SK-N-DZ (cell line): Measurements from ENCODE around the gene GBX2.

Experiments used
- DNase-seq: peaks from one replicate; pipeline ENCODE4 v3.0.0-alpha.2; 2015; ENCODE audit warnings: low spot score

GBX2 gene

GRCh38 chr2:236167297-236168109 lies 683 bp downstream of the GBX2 start:
- no peak for DNase-seq

GRCh38 chr2:236166796-236167296 lies 1.3 kb downstream of the GBX2 start:
- DNase-seq: no peak

- no peak for DNase-seq
Measured at GRCh38 chr2:236165842-236166795, 2.1 kb downstream of the GBX2 start.

GRCh38 chr2:236164925-236165841 lies 3.0 kb downstream of the GBX2 start:
- no peak for DNase-seq

- DNase-seq: no peak
Measured at GRCh38 chr2:236164201-236164924, 3.8 kb downstream of the GBX2 start.

GRCh38 chr2:236163471-236164200 lies 4.5 kb downstream of the GBX2 start:
- no peak for DNase-seq

GRCh38 chr2:236162882-236163470 lies 5.2 kb downstream of the GBX2 start:
- no peak for DNase-seq

- DNase-seq: no peak
Measured at GRCh38 chr2:236162031-236162845, 5.9 kb downstream of the GBX2 start.

- DNase-seq: no peak
Measured at GRCh38 chr2:236161531-236161930, 6.7 kb downstream of the GBX2 start.

GRCh38 chr2:236161082-236161462 lies 7.1 kb downstream of the GBX2 start:
- no peak for DNase-seq

- DNase-seq: no peak
Measured at GRCh38 chr2:236160366-236161081, 7.7 kb downstream of the GBX2 start.

GRCh38 chr2:236159778-236160170 lies 8.4 kb downstream of the GBX2 start:
- DNase-seq: no peak

GRCh38 chr2:236158969-236159777 lies 9.0 kb downstream of the GBX2 start:
- no peak for DNase-seq

- no peak for DNase-seq
Measured at GRCh38 chr2:236157815-236158498, 10.2 kb downstream of the GBX2 start.

- no peak for DNase-seq
Measured at GRCh38 chr2:236157366-236157765, 10.8 kb downstream of the GBX2 start.

GRCh38 chr2:236156860-236157194 lies 11.4 kb downstream of the GBX2 start:
- no peak for DNase-seq
